T-helper 17 cell (primary cell): ENCODE measurements around the gene EDIL3. TPM values are rescaled to one million over a fixed set of nuclear protein-coding genes. Genes with fewer than 3 reads are reported as not detected.
"Not testable (repeated sequence)": the region's sequence is repeated elsewhere in the genome, so short reads cannot be mapped to it uniquely, and the experiment has no call there.

Experiments used
- ATAC-seq: fragments of 150-1000 bp; cut with Tn5 transposase; 2 replicates; pipeline ENCODE4 v1.10.0; 2021; ENCODE audit warnings: mild to moderate bottlenecking, moderate library complexity
- DNase-seq, 3 donors: peaks; one replicate each; pipeline versions ENCODE4 v3.0.0 to v3.0.0-alpha.2; 2020 to 2021
- H3K9me3 ChIP-seq: one replicate; pipeline ENCODE4 v1.7.0; 2013; ENCODE audit warnings: low read length, mild to moderate bottlenecking; ENCODE audit not compliant: control insufficient read depth, poor library complexity, severe bottlenecking
- H3K27ac Mint-ChIP-seq: one replicate; pipeline ENCODE4 v1.8.0; 2022; ENCODE audit warnings: mild to moderate bottlenecking, moderate library complexity, mixed read lengths
- H3K27me3 Mint-ChIP-seq: one replicate; pipeline ENCODE4 v1.8.0; 2022; ENCODE audit warnings: mixed read lengths
- H3K36me3 Mint-ChIP-seq: one replicate; pipeline ENCODE4 v1.8.0; 2022; ENCODE audit warnings: low read depth, mixed read lengths
- H3K4me1 Mint-ChIP-seq: one replicate; pipeline ENCODE4 v1.8.0; 2022; ENCODE audit warnings: mild to moderate bottlenecking, mixed read lengths
- H3K4me3 Mint-ChIP-seq: one replicate; pipeline ENCODE4 v1.8.0; 2022; ENCODE audit warnings: mild to moderate bottlenecking, moderate library complexity, mixed read lengths
- total RNA-seq, 4 donors: library from RNA in 2 of 4; stranded (reverse) in 2 of 4; gene quantifications; one replicate each; pipeline ENCODE4 v1.2.3 and lab custom pipeline; 2022 to 2026

Gene EDIL3
- total RNA-seq, 2 donors from 2014 or later = not detected

DNA sequence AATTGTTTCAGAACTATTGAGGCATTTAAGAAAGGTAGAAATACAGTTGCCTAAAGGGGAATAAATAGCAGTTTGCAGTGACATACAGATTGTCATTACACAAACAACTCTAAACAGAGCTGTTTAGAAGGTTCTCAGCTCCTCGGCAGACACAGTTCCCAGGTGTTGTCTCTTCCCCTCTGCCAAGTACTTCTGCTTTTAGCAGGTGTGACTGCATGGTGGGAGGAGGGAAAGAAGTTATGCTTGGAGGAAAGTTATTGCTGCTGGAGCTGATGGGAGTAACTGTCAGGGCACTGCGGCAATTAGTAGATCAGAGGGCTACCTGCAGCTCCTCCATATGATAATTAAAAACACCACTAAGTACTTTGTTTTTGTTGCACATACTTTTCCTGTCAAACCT lies 14.5 kb downstream of the EDIL3 start:
- Mint-ChIP-seq H3K4me1 (no peaks in the 10 kb centered on the region), H3K27me3 (no peaks in the 10 kb centered on the region), H3K4me3 (no peak overlapping the region), H3K27ac (no peak overlapping the region), H3K36me3 (no peaks in the 10 kb centered on the region)
- DNase-seq (no peak), ATAC-seq (no peak)
- H3K9me3 ChIP-seq = no peaks in the 10 kb centered on the region

DNA sequence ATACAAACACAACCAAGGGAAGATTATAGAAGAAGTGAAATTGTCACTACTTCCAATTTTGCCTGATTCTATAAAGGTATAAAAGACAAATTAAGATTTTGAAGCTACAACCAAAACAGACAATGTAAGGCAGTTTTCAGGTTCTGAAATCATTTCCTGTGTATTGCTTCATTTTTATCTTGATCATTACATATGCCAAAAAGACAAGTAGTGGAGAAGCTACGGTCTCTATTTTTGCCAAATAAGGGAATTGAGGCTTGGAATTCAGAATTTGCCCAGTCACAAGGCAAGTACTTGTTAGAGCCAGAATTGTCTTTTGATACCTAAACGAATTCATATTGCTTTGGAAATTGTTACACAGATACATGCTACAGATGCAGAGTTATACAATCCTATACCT lies 20.6 kb downstream of the EDIL3 start:
- no peak overlapping the region for H3K27ac Mint-ChIP-seq
- H3K4me3 Mint-ChIP-seq = no peak overlapping the region
- no peak for DNase-seq
- ATAC-seq = no peak
- no peaks in the 10 kb centered on the region for H3K27me3 Mint-ChIP-seq
- H3K9me3 ChIP-seq = no peaks in the 10 kb centered on the region
- H3K4me1 Mint-ChIP-seq = no peaks in the 10 kb centered on the region
- no peaks in the 10 kb centered on the region for H3K36me3 Mint-ChIP-seq

DNA sequence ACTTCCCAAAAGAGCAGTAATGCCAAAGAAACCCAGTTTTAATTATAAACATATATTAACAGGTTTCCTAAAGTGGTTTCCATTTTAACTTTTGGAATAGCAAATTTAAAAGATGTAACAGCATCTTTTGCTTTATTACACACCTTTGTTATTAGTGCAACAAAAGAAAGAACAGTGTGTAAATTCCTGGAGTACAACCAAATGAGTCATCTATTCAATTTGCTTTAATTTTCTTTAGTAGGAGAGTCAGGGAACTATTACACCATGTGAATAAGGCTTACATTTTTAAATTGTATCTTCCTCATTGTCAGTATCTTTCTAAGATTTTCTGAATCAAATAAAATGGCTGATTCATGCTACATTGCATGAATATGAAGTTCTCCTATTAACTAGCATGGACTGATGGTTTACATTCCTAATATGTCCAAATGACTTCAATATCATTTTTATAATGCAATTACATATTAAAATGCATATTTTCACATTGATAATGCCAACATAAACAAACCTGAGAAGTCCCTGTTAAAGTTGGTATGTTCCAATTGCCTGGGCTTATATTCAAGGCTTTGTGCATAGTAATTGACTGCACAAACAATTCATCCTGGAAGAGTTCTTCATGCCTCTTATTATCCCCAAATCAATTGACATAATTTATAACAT lies 22.5 kb downstream of the EDIL3 start:
- Mint-ChIP-seq H3K27me3 (no peaks in the 10 kb centered on the region), H3K4me3 (no peak overlapping the region), H3K27ac (no peak overlapping the region), H3K4me1 (no peaks in the 10 kb centered on the region), H3K36me3 (no peaks in the 10 kb centered on the region)
- DNase-seq = no peak
- ATAC-seq = no peak
- no peaks in the 10 kb centered on the region for H3K9me3 ChIP-seq

- no peak overlapping the region for H3K4me3 Mint-ChIP-seq
- no peak for ATAC-seq
- no peaks in the 10 kb centered on the region for H3K9me3 ChIP-seq
- H3K4me1 Mint-ChIP-seq = no peaks in the 10 kb centered on the region
- no peak for DNase-seq
- no peaks in the 10 kb centered on the region for H3K27me3 Mint-ChIP-seq
- H3K36me3 Mint-ChIP-seq = no peaks in the 10 kb centered on the region
- H3K27ac Mint-ChIP-seq = no peak overlapping the region
Observed at GRCh38 chr5:84361572-84361971, 23.1 kb downstream of the EDIL3 start.

- no peaks in the 10 kb centered on the region for H3K9me3 ChIP-seq
- no peaks in the 10 kb centered on the region for H3K27me3 Mint-ChIP-seq
- H3K4me3 Mint-ChIP-seq = no peak overlapping the region
- no peaks in the 10 kb centered on the region for H3K4me1 Mint-ChIP-seq
- H3K27ac Mint-ChIP-seq = no peak overlapping the region
- H3K36me3 Mint-ChIP-seq = no peaks in the 10 kb centered on the region
- ATAC-seq = no peak
- no peak for DNase-seq
Observed at GRCh38 chr5:84360056-84360455, 24.6 kb downstream of the EDIL3 start.

DNA sequence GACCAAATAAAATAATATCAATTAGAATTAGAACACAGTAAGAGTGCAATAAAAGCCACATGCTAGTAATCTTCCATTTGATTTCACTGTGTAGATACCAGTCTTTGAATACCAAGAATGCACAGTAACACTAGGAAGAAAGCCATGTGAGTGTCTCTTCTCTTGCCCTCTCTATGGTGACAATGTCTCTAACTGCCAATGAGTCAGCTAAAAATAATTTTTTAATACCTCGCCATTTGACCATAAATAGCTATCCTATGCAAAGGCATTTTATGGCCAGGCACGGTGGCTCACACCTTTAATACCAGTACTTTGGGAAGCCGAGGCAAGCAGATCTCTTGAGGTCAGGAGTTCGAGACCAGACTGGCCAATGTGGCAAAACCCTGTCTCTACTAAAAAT lies 30.6 kb downstream of the EDIL3 start:
- H3K27ac Mint-ChIP-seq = no peak overlapping the region
- no peak overlapping the region for H3K4me3 Mint-ChIP-seq
- H3K27me3 Mint-ChIP-seq = no peaks in the 10 kb centered on the region
- DNase-seq (no peak), ATAC-seq (no peak)
- no peaks in the 10 kb centered on the region for H3K4me1 Mint-ChIP-seq
- H3K36me3 Mint-ChIP-seq = no peaks in the 10 kb centered on the region
- no peaks in the 10 kb centered on the region for H3K9me3 ChIP-seq

DNA sequence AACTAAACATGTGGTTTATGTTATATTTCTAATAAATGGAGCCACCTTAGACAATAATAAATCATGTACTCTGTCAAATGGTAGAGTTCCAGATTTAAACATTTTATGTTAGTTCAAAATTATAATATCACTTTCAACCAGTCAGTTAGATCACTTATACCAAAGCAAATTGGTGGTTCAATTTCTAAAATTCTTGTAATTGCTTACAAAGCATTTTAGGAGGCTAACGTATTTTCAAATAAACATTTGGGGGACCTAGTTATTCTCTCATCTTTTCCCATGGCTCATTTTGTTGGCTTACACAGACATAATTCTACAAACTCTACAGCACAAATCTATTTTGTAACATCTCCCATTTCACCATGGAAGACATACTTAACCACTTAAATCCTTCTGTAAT lies 39.9 kb downstream of the EDIL3 start:
- H3K4me3 Mint-ChIP-seq = no peak overlapping the region
- no peaks in the 10 kb centered on the region for H3K9me3 ChIP-seq
- H3K27me3 Mint-ChIP-seq = no peaks in the 10 kb centered on the region
- no peaks in the 10 kb centered on the region for H3K4me1 Mint-ChIP-seq
- ATAC-seq (no peak), DNase-seq (no peak)
- H3K36me3 Mint-ChIP-seq = no peaks in the 10 kb centered on the region
- H3K27ac Mint-ChIP-seq = no peak overlapping the region

DNA sequence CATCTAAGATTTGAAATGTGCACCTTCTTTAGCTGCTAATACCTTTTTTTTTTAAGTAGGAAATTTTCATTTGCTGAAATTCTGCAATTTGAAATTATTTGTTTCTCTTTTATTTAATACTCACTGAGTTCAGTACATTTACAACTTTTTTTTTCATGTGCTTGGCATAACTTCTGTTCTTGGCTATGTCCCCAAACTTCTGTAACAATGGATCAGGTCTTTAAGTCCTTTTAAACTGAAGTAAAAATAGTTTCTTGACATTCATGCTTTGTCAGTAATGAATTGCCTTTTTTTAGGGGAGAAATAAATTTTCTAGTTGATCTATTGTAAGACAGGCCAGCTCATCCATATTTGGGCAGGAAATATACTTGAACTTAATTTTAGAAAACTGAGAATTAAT lies 41.5 kb downstream of the EDIL3 start:
- no peaks in the 10 kb centered on the region for H3K4me1 Mint-ChIP-seq
- DNase-seq (no peak), ATAC-seq (no peak)
- H3K27ac Mint-ChIP-seq = no peak overlapping the region
- H3K27me3 Mint-ChIP-seq = no peaks in the 10 kb centered on the region
- no peaks in the 10 kb centered on the region for H3K9me3 ChIP-seq
- H3K4me3 Mint-ChIP-seq = no peak overlapping the region
- H3K36me3 Mint-ChIP-seq = no peaks in the 10 kb centered on the region

DNA sequence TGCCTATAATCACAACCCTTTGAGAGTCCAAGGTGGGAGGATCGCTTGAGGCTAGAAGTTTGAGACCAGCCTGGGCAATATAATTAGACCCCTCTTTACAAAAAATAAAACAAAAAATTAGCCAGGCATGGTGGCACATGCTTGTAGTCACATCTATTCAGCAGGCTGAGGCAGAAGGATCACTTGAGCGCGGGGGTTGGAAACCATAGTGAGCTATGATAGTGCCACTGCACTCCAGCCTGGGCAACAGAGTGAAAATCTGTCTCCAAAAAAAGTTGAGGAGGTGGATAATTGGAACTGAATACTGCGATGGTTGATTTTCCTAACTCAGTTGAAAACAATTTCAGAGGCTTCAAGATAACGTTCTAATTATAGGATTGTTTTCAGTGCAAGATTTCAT lies 52.6 kb downstream of the EDIL3 start:
- no peaks in the 10 kb centered on the region for H3K36me3 Mint-ChIP-seq
- no peak overlapping the region for H3K27ac Mint-ChIP-seq
- no peak for DNase-seq
- no peaks in the 10 kb centered on the region for H3K27me3 Mint-ChIP-seq
- no peaks in the 10 kb centered on the region for H3K4me1 Mint-ChIP-seq
- H3K9me3 ChIP-seq = no peaks in the 10 kb centered on the region
- no peak for ATAC-seq
- no peak overlapping the region for H3K4me3 Mint-ChIP-seq

DNA sequence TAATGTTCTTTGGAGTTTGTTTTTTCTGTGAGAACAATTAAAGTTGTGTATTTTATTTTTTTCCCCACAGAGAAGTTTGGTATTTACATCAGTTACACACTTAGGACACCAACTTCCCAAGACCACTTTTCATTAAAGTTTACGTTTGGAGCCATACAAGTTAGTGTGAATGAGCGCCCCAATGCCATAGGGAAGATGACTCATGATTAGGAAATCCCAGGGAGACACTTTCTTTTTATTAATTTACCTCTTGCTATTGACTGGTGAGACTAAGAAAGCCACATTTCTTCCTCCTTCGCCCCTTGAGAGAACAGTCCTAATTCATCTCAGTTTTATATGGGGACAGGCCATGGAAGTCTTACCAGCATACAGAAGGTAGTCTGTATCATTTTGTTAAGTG lies 57.1 kb downstream of the EDIL3 start:
- ATAC-seq (no peak), DNase-seq (no peak)
- H3K9me3 ChIP-seq = no peaks in the 10 kb centered on the region
- Mint-ChIP-seq H3K27ac (no peak overlapping the region), H3K4me3 (no peak overlapping the region), H3K27me3 (no peaks in the 10 kb centered on the region), H3K36me3 (no peaks in the 10 kb centered on the region), H3K4me1 (no peaks in the 10 kb centered on the region)

- DNase-seq (no peak), ATAC-seq (no peak)
- Mint-ChIP-seq H3K27me3 (no peaks in the 10 kb centered on the region), H3K4me3 (no peak overlapping the region), H3K4me1 (no peaks in the 10 kb centered on the region), H3K36me3 (no peaks in the 10 kb centered on the region), H3K27ac (no peak overlapping the region)
- H3K9me3 ChIP-seq = peaks cover 2% of the 10 kb centered on the region
Observed at GRCh38 chr5:84322646-84323045, 62.0 kb downstream of the EDIL3 start.

- ATAC-seq, H3K27me3 Mint-ChIP-seq, H3K9me3 ChIP-seq, DNase-seq, H3K36me3 Mint-ChIP-seq, H3K4me3 Mint-ChIP-seq, H3K27ac Mint-ChIP-seq, H3K4me1 Mint-ChIP-seq: not testable (repeated sequence)
Observed at GRCh38 chr5:84317826-84318225, 66.9 kb downstream of the EDIL3 start.

GRCh38 chr5:84312280-84312679 lies 72.4 kb downstream of the EDIL3 start:
- DNase-seq, H3K36me3 Mint-ChIP-seq, ATAC-seq: not testable (repeated sequence)

GRCh38 chr5:84309850-84310249 lies 74.8 kb downstream of the EDIL3 start:
- H3K27ac Mint-ChIP-seq, DNase-seq, H3K27me3 Mint-ChIP-seq, H3K9me3 ChIP-seq, H3K4me3 Mint-ChIP-seq, H3K36me3 Mint-ChIP-seq, ATAC-seq, H3K4me1 Mint-ChIP-seq: not testable (repeated sequence)

More at GRCh38 chr5:84312280-84312679, 72.4 kb downstream of the EDIL3 start:
- H3K27me3 Mint-ChIP-seq, H3K4me1 Mint-ChIP-seq, H3K4me3 Mint-ChIP-seq, H3K27ac Mint-ChIP-seq, H3K9me3 ChIP-seq: not testable (repeated sequence)
